Activated naive CD8-positive, alpha-beta T cell (primary cell): ENCODE measurements around the gene ACSL4.

Source experiments
- H3K27ac Mint-ChIP-seq: one replicate; pipeline ENCODE4 v1.8.0; 2021; ENCODE audit warnings: mixed read lengths
- H3K27me3 Mint-ChIP-seq: one replicate; pipeline ENCODE4 v1.8.0; 2021; ENCODE audit warnings: mixed read lengths
- H3K36me3 Mint-ChIP-seq: one replicate; pipeline ENCODE4 v1.8.0; 2021; ENCODE audit warnings: mixed read lengths
- H3K4me1 Mint-ChIP-seq: one replicate; pipeline ENCODE4 v1.8.0; 2021; ENCODE audit warnings: low read depth, mixed read lengths
- H3K4me3 Mint-ChIP-seq: one replicate; pipeline ENCODE4 v1.8.0; 2021; ENCODE audit warnings: mild to moderate bottlenecking, mixed read lengths
- H3K9me3 Mint-ChIP-seq: one replicate; pipeline ENCODE4 v1.8.0; 2021; ENCODE audit warnings: low read depth, mixed read lengths

Gene ACSL4

DNA sequence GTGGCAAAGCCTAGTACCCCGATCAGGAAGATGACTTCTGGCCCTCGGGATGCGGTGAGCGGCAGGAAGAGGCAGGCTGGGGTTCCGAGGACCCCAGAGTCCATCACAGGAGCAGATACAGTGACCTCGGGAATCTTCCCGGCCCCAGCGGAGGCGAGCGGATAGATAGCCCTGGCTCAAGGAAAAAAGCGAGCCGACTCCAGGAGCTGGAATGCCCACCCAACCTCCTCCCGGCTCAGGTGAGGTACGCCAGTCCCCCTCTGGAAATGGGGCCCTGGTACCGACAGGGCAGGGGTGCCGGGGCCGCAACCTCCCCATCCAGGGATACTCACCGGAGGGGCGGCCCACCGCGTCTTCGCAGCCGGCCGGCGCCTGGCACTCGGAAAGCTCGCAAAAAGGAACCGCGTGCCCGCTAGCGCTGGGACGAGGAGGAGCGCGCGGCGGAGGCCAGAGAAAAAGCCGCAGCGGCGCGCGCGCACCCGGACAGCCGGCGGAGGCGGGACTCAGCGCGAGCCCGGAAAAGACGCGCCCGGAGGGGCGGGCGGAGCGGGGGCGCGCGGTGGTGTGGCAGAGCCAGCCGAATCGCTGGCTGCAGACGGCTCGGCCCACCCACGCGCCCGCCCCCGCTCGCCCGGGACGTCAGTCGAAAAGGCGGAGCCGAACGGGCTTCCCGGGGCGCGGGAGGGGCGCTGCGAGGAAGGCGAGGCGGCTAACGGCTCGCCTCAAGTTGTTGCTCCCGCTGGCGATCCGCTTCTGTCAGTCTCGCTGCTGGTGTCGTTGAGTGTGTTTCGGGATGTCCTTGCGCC is at the start of gene ACSL4:
ACSL4 (minus strand) TSS at position 451 of the 806 bp plus-strand sequence. CDS start 49,894 bp downstream, outside the sequence.
- H3K36me3 Mint-ChIP-seq = peaks cover 8% of the 10 kb centered on the region
- H3K27ac Mint-ChIP-seq = peak within 1 kb of the TSS; percentile 99
- H3K27me3 Mint-ChIP-seq = no peaks in the 10 kb centered on the region

DNA sequence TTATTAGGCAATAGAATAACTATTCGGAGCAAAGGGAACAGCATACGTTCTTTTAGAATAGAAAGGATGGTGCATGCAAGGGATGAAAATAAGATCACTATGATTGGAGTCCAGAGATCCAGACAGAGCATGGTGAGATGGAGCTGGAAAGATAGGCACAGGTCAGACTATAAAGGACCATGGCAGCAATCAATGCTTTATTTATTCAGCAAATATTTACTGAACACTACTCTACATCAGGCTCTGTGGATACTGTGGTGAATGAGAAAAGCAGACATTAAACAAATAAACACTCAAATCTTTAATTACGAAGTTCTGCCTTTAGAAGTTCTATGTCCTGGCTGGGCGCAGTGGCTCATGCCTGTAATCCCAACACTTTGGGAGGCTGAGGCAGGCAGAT is 44.7 kb upstream of the ACSL4 start:
- Mint-ChIP-seq H3K4me3 (no peak overlapping the region), H3K36me3 (no peaks in the 10 kb centered on the region), H3K27ac (no peak overlapping the region), H3K4me1 (peaks cover 2% of the 10 kb centered on the region), H3K9me3 (no peaks in the 10 kb centered on the region), H3K27me3 (no peaks in the 10 kb centered on the region)

More for the DNA sequence above, at the start of gene ACSL4:
- Mint-ChIP-seq H3K9me3 (no peaks in the 10 kb centered on the region), H3K4me1 (peaks cover 35% of the 10 kb centered on the region), H3K4me3 (peak within 1 kb of the TSS; percentile 99)

DNA sequence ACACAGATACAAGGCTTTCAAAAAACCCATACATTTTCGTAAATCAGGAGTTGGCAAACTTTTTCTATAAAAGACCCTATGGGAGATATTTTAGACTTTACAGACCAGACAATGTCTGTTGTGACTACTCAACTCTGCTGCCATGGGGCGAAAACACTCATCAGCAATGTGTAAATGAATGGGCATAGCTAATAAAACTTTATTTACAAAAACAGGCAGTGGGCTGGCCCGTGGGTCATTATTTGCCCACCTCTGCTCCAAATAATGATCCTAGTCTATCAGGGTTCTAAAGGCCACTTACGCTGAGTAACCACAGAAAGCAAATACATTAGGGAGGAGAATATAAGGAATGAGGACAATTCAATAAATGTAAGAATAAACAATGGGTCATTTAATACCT is 43.9 kb upstream of the ACSL4 start:
- no peaks in the 10 kb centered on the region for H3K27me3 Mint-ChIP-seq
- no peaks in the 10 kb centered on the region for H3K9me3 Mint-ChIP-seq
- no peak overlapping the region for H3K27ac Mint-ChIP-seq

DNA sequence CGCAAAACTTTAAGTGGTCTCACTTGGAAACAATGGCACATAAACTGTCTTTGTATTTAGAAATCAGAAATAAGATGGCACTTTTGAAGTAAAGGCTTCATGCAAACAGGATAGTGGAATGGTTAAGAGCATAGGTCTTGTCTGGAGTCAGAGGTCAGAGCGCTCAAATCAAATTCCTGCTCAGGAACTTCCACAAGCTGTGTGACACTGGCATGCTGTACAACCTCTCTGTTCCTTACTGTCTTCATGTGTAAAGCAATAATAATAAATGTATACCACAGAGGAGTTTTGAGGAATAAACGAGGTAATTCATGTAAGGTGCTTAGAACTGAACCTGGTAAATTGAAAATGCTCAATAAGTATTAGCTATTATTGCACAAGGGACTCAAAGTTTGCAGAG is 43.4 kb upstream of the ACSL4 start:
- Mint-ChIP-seq H3K9me3 (no peaks in the 10 kb centered on the region), H3K27me3 (no peaks in the 10 kb centered on the region), H3K4me3 (no peak overlapping the region), H3K36me3 (no peaks in the 10 kb centered on the region), H3K4me1 (no peaks in the 10 kb centered on the region), H3K27ac (no peak overlapping the region)

More for the DNA sequence above, 43.9 kb upstream of the ACSL4 start:
- H3K36me3 Mint-ChIP-seq = no peaks in the 10 kb centered on the region
- H3K4me3 Mint-ChIP-seq = no peak overlapping the region
- no peaks in the 10 kb centered on the region for H3K4me1 Mint-ChIP-seq

DNA sequence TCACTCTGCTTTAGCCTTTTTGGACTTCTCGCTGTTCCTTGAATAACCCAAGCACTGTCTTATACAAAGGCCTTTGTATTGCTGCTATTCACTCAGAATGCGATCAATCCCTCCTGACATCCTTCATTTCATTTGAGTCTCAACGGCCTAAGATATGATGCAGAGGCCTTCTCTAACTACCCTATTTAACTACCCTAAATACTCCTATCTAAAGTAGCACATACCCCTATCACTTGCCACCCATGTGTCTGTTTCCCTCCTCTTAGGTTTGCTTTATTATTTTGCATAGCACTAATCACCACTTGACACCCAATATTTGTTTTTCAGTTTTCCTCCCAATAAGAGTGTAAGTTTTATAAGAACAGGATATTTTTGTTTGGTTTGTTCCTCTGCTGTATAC is 42.3 kb upstream of the ACSL4 start:
- Mint-ChIP-seq H3K36me3 (no peaks in the 10 kb centered on the region), H3K27ac (no peak overlapping the region), H3K4me1 (no peaks in the 10 kb centered on the region), H3K4me3 (no peak overlapping the region), H3K9me3 (no peaks in the 10 kb centered on the region), H3K27me3 (no peaks in the 10 kb centered on the region)

DNA sequence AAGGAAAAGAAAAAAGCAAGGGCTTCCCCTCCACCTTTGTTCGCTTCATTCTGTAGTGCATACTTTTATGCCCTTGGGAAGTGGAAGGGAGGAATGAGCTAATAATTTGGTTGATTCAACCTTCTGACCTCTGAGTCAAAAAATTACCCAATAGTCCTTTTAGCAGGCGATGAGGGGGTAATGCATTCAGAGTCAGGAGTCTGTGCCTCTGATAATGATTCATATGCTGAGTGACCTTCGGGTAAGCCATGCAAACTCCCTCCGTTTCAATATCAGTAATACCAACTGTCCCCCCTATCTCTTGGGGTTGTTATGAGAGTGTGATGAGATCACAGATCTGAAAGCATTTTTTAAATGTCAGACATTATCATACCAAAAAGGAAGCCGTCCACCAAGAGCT is 41.6 kb upstream of the ACSL4 start:
- Mint-ChIP-seq H3K9me3 (no peaks in the 10 kb centered on the region), H3K4me1 (no peaks in the 10 kb centered on the region), H3K36me3 (no peaks in the 10 kb centered on the region), H3K4me3 (no peak overlapping the region), H3K27me3 (no peaks in the 10 kb centered on the region), H3K27ac (no peak overlapping the region)

DNA sequence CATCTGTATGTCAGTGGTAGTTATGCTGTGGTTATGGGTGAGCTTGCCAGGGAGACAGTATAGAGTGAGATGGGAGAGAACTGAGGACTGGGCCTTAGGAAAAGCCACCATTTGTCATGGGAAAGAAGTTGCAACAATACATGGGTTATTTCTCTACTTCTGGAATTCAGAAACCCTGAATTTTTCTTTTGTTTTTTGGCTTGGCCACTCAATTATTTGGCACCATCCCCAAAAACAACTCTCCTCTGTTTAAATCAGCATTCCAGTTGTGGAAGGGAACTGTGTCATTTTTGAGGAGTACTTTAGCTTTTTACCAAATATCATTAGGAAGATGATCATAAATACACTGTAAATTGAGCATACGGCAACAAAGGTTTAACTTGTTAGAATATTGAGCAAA is 41.1 kb upstream of the ACSL4 start:
- no peaks in the 10 kb centered on the region for H3K9me3 Mint-ChIP-seq
- no peak overlapping the region for H3K27ac Mint-ChIP-seq
- H3K27me3 Mint-ChIP-seq = no peaks in the 10 kb centered on the region
- no peak overlapping the region for H3K4me3 Mint-ChIP-seq
- no peaks in the 10 kb centered on the region for H3K4me1 Mint-ChIP-seq
- H3K36me3 Mint-ChIP-seq = no peaks in the 10 kb centered on the region

DNA sequence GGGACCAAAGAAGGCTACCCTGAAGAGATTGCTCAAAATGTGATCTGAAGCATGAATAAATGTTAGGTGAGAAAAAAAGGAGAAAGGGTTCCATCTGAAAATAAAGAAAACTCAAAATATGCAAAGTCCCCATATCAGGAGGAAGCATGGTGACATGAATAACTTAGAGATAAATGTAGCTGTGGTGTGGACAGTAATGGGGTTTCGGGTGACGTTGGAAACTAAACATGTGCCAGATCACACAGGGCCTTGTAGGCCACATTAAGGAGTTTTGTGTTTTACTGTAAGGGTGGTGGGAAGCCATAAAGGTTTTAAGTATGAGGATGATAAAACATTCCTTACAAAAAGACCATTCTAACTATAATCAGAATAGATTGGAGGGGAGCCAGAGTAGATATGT is 40.3 kb upstream of the ACSL4 start:
- Mint-ChIP-seq H3K36me3 (no peaks in the 10 kb centered on the region), H3K27ac (no peak overlapping the region), H3K9me3 (no peaks in the 10 kb centered on the region), H3K4me3 (no peak overlapping the region), H3K4me1 (no peaks in the 10 kb centered on the region), H3K27me3 (no peaks in the 10 kb centered on the region)

DNA sequence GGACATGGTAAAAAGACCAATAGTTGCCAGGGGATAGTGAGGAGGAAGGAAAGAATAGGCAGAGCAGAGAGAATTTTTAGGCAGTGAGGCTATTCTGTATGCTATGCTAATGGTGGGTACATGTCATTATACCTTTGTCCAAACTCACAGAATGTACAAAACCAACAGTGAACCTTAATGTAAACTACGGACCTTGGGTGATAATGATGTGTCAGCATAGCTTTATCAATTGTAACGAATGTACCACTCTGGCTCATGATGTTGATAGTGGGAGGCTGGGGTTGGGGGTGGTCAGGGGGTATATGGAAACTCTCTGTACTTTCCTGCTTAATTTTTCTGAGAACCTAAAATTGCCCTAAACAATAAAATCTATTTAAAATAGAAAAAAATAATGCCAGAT is 37.7 kb upstream of the ACSL4 start:
- Mint-ChIP-seq H3K4me3 (no peak overlapping the region), H3K4me1 (no peaks in the 10 kb centered on the region), H3K27me3 (no peaks in the 10 kb centered on the region), H3K27ac (no peak overlapping the region), H3K36me3 (no peaks in the 10 kb centered on the region), H3K9me3 (no peaks in the 10 kb centered on the region)

DNA sequence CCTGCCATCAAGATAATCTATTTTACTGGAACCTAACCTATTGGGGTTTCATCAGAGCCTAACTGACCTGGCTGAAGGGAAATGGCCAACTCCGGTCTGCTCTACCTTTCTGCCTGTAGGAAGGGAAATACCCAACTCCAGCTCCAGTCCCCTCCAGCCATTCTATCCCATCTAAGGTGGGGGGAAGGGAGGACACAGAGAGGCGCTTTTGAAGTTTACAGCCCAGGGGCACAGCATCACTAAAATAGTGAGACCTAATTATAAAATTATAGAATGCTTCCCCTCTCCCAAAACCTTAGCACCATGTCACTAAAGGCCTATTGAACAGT is 27.8 kb upstream of the ACSL4 start:
- Mint-ChIP-seq H3K36me3 (no peaks in the 10 kb centered on the region), H3K4me1 (peaks cover 11% of the 10 kb centered on the region), H3K9me3 (no peaks in the 10 kb centered on the region), H3K27ac (no peak overlapping the region), H3K4me3 (no peak overlapping the region), H3K27me3 (peaks cover 1% of the 10 kb centered on the region)

DNA sequence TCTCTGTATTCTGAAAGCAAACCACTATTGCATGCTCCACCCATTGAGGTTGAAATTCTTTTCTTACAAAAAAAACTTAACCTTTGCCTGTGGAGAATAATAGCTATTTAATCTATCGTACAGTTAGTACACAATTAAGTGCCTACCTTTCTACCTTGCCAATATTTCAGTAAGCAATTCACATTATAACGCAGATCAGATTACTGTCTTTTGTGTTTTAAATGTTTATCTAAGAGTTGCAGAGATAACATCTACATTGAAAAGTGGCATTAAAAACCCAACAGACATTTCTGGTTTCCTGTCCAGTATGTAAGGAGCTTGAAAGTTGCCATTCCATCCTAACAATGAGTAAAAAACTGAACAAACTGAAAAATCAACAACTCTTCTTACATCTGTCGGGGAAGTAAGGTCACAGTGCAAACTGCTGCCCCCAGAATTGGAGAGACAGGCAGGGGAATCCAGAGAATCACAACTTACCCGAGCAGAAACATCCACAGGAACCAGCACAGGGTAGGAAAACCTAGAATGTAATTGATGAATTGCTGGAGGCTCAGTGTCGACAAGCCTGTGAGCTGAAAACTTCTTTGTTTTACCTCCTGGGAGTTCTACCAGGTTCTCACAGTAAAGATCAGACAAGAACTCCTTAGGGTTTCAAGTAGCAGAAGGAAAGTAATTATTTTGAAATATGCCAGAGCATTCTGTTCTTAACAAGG is 27.3 kb upstream of the ACSL4 start:
- H3K4me3 Mint-ChIP-seq = no peak overlapping the region
- H3K9me3 Mint-ChIP-seq = no peaks in the 10 kb centered on the region
- H3K36me3 Mint-ChIP-seq = peaks cover 2% of the 10 kb centered on the region
- no peak overlapping the region for H3K27ac Mint-ChIP-seq
- H3K4me1 Mint-ChIP-seq = peaks cover 11% of the 10 kb centered on the region
- H3K27me3 Mint-ChIP-seq = peaks cover 1% of the 10 kb centered on the region

DNA sequence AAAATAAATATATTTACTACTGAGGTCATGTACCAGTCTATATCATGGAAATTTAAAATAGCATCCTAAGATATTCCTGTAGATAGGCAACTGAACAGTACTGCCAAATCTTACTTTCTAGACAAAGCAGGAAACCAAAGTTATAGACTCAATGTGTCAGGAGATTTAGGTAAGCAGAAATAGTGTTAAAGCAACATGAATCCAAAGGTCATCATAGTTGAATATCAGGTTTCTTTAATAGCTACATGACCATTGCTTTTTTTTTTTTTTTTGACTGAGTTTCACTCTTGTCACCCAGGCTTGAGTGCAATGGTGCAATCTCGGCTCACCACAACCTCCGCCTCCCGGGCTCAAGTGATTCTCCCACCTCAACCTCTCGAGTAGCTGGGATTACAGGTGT is 20.2 kb upstream of the ACSL4 start:
- Mint-ChIP-seq H3K36me3 (peaks cover 5% of the 10 kb centered on the region), H3K4me3 (no peak overlapping the region), H3K4me1 (no peaks in the 10 kb centered on the region), H3K27me3 (no peaks in the 10 kb centered on the region), H3K9me3 (peaks cover 4% of the 10 kb centered on the region), H3K27ac (no peak overlapping the region)

DNA sequence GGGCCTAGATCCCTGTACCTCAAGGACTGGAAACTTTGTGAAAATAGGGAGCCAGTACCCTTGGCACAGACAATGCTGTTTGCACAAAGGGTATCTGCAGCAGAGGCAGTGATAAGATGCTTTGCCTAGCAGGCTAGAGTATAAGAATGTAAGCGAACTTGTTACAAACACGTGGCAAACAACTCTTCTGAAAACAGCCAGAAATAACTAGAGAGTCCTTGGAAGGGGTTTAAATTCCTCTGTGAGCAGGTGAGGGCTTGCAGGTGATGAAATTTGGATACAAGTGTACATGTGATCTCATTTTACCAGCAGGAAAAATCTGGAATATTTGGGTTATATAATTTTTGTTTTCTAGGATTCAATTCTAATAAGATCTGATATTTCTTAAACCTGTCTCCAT is 18.6 kb upstream of the ACSL4 start:
- Mint-ChIP-seq H3K4me3 (no peak overlapping the region), H3K27ac (no peak overlapping the region)

DNA sequence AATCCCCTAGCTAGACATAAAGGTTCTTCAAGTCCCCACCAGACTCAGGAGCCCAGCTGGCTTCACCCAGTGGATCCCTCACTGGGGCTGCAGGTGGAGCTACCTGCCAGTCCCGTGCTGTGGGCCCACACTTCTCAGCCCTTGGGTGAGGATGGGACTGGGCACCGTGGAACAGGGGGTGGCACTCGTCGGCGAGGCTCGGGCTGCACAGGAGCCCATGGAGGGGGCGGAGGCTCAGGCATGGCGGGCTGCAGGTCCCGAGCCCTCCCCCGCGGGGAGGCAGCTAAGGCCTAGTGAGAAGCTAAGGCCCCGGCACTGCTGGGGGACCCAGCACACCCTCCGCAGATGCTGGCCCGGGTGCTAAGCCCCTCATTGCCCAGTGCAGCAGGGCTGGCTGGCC is 16.1 kb upstream of the ACSL4 start:
- Mint-ChIP-seq H3K27ac (no peak overlapping the region), H3K4me3 (no peak overlapping the region), H3K9me3 (no peaks in the 10 kb centered on the region)

More for the DNA sequence above, 18.6 kb upstream of the ACSL4 start:
- H3K9me3 Mint-ChIP-seq = peaks cover 4% of the 10 kb centered on the region
- H3K27me3 Mint-ChIP-seq = no peaks in the 10 kb centered on the region
- H3K36me3 Mint-ChIP-seq = peaks cover 5% of the 10 kb centered on the region
- H3K4me1 Mint-ChIP-seq = no peaks in the 10 kb centered on the region

DNA sequence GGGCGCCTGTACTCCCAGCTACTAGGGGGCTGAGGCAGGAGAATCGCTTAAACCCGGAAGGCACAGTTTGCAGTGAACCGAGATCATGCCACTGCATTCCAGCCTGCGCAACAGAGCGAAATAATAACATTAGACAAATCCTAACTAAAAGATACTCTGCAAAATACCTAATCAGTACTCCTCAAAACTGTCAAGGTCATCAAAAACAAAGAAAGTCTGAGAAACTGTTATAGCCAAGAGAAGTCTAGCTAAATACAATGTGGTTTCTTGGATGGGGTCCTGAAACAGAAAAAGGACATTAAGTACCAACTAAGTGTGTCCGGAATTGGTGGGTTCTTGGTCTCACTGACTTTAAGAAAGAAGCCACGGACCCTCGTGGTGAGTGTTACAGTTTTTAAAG is 14.6 kb upstream of the ACSL4 start:
- Mint-ChIP-seq H3K27me3 (no peaks in the 10 kb centered on the region), H3K9me3 (no peaks in the 10 kb centered on the region), H3K36me3 (no peaks in the 10 kb centered on the region), H3K27ac (no peak overlapping the region), H3K4me1 (no peaks in the 10 kb centered on the region), H3K4me3 (no peak overlapping the region)

More for the DNA sequence above, 16.1 kb upstream of the ACSL4 start:
- Mint-ChIP-seq H3K4me1 (no peaks in the 10 kb centered on the region), H3K27me3 (no peaks in the 10 kb centered on the region), H3K36me3 (no peaks in the 10 kb centered on the region)

DNA sequence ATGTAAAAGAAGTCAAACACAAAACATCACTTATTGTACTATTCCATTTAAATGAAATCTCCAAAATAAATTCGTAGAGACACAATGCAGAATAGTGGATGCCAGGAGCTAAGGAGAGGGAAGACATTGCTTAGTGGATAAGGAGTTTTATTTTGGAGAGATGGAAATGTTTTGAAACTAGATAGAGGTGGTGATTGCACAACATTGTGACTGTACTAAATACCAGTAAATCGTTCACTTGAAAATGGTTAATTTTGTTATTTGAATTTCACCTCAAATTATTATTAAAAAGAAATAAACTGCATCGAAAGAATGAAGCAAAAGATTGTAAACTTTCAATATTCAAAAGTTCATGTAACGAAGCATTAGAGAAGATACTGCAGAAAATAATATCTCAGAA is 9.7 kb upstream of the ACSL4 start:
- no peak overlapping the region for H3K27ac Mint-ChIP-seq
- H3K27me3 Mint-ChIP-seq = no peaks in the 10 kb centered on the region
- H3K36me3 Mint-ChIP-seq = no peaks in the 10 kb centered on the region
- no peaks in the 10 kb centered on the region for H3K9me3 Mint-ChIP-seq
- no peak overlapping the region for H3K4me3 Mint-ChIP-seq
- no peaks in the 10 kb centered on the region for H3K4me1 Mint-ChIP-seq
